ENCODE measurements around the gene PDE3A. TPM values are rescaled to one million over a fixed set of nuclear protein-coding genes. Genes with fewer than 3 reads are reported as not detected.

PDE3A gene
- total RNA-seq, 4 donors from 2014 or later: 9.0 to 21.8 (median 10.9) TPM

DNA sequence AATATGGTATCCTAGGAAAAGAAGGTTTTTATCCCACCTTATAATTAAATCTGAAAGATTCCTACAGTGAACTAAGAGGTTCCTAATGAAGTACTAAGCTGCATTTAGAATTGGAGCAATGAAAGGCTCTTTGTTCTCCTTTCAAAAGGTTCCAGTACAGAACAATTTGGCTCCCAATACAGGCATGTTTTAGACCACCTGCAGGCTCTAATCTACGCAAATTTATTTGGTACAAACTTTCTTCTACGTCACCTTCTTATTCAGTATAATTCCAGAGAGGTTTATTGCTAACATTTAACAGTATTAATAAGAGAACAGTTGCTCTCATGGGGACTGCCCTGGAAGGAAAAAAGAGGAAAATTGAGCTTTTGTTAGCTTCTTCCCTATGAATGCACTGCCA is 289.2 kb downstream of the PDE3A start:
- TF ChIP-seq, protein P1, sequence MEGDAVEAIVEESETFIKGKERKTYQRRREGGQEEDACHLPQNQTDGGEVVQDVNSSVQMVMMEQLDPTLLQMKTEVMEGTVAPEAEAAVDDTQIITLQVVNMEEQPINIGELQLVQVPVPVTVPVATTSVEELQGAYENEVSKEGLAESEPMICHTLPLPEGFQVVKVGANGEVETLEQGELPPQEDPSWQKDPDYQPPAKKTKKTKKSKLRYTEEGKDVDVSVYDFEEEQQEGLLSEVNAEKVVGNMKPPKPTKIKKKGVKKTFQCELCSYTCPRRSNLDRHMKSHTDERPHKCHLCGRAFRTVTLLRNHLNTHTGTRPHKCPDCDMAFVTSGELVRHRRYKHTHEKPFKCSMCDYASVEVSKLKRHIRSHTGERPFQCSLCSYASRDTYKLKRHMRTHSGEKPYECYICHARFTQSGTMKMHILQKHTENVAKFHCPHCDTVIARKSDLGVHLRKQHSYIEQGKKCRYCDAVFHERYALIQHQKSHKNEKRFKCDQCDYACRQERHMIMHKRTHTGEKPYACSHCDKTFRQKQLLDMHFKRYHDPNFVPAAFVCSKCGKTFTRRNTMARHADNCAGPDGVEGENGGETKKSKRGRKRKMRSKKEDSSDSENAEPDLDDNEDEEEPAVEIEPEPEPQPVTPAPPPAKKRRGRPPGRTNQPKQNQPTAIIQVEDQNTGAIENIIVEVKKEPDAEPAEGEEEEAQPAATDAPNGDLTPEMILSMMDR (IDR thresholded peaks at IDR 0.05; ENCODE audit: low read depth): no peak

- TF ChIP-seq, protein P1 (IDR thresholded peaks at IDR 0.05; ENCODE audit: low read depth): no peak
Observed at GRCh38 chr12:20681334-20681733, 313.0 kb downstream of the PDE3A start.

GRCh38 chr12:20695232-20695631 is 326.9 kb downstream of the PDE3A start, which contains the start of gene SLCO1C1:
Gene SLCO1C1, plus strand, starts transcription at chr12:20695332. Its CDS starts 4,245 bp downstream, at chr12:20699577.
- TF ChIP-seq, protein P1 (IDR thresholded peaks at IDR 0.05; ENCODE audit: low read depth): no peak

DNA sequence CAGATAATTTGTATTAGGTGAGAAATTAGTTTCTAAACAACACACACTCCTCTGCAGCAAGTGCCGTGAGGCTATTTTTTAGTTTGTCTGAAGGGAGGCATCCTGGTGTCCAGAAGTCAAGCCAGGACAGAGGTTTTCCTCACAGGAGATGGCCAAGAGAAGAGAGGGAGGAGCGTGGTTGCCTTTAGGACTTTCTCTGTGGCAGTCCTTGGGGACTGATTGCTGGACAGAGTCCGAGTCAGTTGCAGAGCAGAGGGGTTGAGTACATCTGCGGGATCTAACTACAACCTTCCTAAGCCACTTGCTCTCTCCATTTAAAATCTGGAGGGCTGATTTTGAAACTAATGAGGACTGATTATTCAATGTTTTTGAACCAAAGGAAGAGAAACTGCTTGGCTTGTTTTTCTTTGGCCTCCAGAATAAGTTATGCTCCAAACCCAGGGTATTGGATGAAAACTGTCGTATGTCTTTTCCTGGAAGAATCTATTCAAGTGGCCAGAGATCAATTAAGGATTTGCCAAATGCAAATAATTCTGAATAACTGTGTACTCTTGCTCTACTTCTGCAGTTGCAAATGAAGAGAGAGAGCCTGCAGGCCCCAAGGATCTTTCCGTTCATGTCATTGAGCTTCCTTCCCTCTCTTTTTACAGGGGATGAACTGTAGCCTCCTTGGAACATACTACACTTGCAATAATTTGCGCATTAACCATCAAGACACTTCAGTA is 328.0 kb downstream of the PDE3A start:
- TF ChIP-seq, protein P1 (IDR thresholded peaks at IDR 0.05; ENCODE audit: low read depth): no peak

GRCh38 chr12:20701106-20701505 is 332.8 kb downstream of the PDE3A start:
- TF ChIP-seq, protein P1 (IDR thresholded peaks at IDR 0.05; ENCODE audit: low read depth): no peak

DNA sequence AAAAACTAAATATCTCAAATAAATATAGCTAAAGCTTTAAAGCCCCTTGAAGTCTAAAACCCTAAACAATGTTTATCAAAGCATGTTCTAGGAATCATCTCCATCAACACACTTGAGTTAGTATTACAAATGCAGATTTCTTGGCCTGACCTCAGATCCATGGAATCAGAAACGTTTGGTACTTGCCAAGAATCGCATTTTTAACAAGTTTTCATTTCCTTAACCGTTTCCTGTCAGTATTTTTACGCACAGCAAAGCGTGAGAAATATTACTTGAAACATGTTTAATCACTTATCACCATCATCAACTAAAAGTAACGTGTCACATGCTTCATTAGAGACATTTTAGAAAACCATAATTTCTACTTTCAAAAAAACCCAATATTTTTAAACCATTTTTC is 336.5 kb downstream of the PDE3A start:
- TF ChIP-seq, protein P1 (IDR thresholded peaks at IDR 0.05; ENCODE audit: low read depth): no peak

GRCh38 chr12:20711846-20712245 is 343.5 kb downstream of the PDE3A start:
- TF ChIP-seq, protein P1 (IDR thresholded peaks at IDR 0.05; ENCODE audit: low read depth): no peak

Measured in subcutaneous adipose tissue (tissue), 4 donors.